ENCODE measurements around the gene SCN8A. TPM values are rescaled to one million over a fixed set of nuclear protein-coding genes. Genes with fewer than 3 reads are reported as not detected.
"Not testable (repeated sequence)": the region's sequence is repeated elsewhere in the genome, so short reads cannot be mapped to it uniquely, and the experiment has no call there.

Gene SCN8A
- total RNA-seq, 4 donors from 2014 or later, result 0.08 to 0.62 (median 0.58) TPM

- 91% methylated on average over 1 of the region's 1 CpG for WGBS
- no peaks in the 10 kb centered on the region for H3K9me3 ChIP-seq
- H3K27ac ChIP-seq, result no peak overlapping the region
- no peak for TF ChIP-seq POLR2AphosphoS5 (IDR thresholded peaks at IDR 0.05)
- TF ChIP-seq POLR2A (IDR thresholded peaks at IDR 0.05), result no peak
- TF ChIP-seq EP300 (IDR thresholded peaks at IDR 0.05), result no peak
- TF ChIP-seq CTCF (IDR thresholded peaks at IDR 0.05), result no peak
- H3K36me3 ChIP-seq, result no peaks in the 10 kb centered on the region
- no peak overlapping the region for H3K4me3 ChIP-seq
- H3K4me1 ChIP-seq, result no peaks in the 10 kb centered on the region
- H3K27me3 ChIP-seq, result no peaks in the 10 kb centered on the region
- no peak for DNase-seq (ENCODE audit: low spot score in 2 of 2)
Observed at GRCh38 chr12:51643951-51644350, 52.9 kb downstream of the SCN8A start.

- not testable (repeated sequence) for H3K27ac ChIP-seq; H3K9me3 ChIP-seq; H3K4me3 ChIP-seq; H3K4me1 ChIP-seq; DNase-seq (ENCODE audit: low spot score in 2 of 2); H3K36me3 ChIP-seq; H3K27me3 ChIP-seq
- 85% methylated on average over 14 of the region's 23 CpGs for WGBS
Observed at GRCh38 chr12:51644691-51645090, 53.7 kb downstream of the SCN8A start.

GRCh38 chr12:51645961-51646360, 54.9 kb downstream of the SCN8A start:
- no peak for TF ChIP-seq EP300 (IDR thresholded peaks at IDR 0.05)
- no peak for TF ChIP-seq POLR2AphosphoS5 (IDR thresholded peaks at IDR 0.05)
- TF ChIP-seq POLR2A (IDR thresholded peaks at IDR 0.05), result no peak
- no peak for TF ChIP-seq CTCF (IDR thresholded peaks at IDR 0.05)
- peaks cover 3% of the 10 kb centered on the region for H3K9me3 ChIP-seq
- WGBS, result 95% methylated on average over 2 of the region's 2 CpGs
- no peak for DNase-seq (ENCODE audit: low spot score in 2 of 2)
- no peaks in the 10 kb centered on the region for H3K4me1 ChIP-seq
- no peak overlapping the region for H3K4me3 ChIP-seq
- H3K36me3 ChIP-seq, result no peaks in the 10 kb centered on the region
- no peaks in the 10 kb centered on the region for H3K27me3 ChIP-seq
- no peak overlapping the region for H3K27ac ChIP-seq

- Histone ChIP-seq H3K27ac (no peak overlapping the region), H3K27me3 (peaks cover 2% of the 10 kb centered on the region), H3K4me3 (no peak overlapping the region), H3K36me3 (no peaks in the 10 kb centered on the region), H3K4me1 (no peaks in the 10 kb centered on the region), H3K9me3 (peaks cover 3% of the 10 kb centered on the region)
- no peak for DNase-seq (ENCODE audit: low spot score in 2 of 2)
- TF ChIP-seq POLR2A (IDR thresholded peaks at IDR 0.05) (no peak), CTCF (IDR thresholded peaks at IDR 0.05) (no peak), EP300 (IDR thresholded peaks at IDR 0.05) (no peak), POLR2AphosphoS5 (IDR thresholded peaks at IDR 0.05) (no peak)
- 71% methylated on average over 4 of the region's 4 CpGs for WGBS
Observed at GRCh38 chr12:51647647-51648046, 56.6 kb downstream of the SCN8A start.

GRCh38 chr12:51653431-51653830, 62.4 kb downstream of the SCN8A start:
- Histone ChIP-seq H3K4me3 (no peak overlapping the region), H3K27me3 (peaks cover 5% of the 10 kb centered on the region), H3K36me3 (no peaks in the 10 kb centered on the region), H3K4me1 (no peaks in the 10 kb centered on the region), H3K9me3 (peaks cover 3% of the 10 kb centered on the region), H3K27ac (no peak overlapping the region)
- no peak for DNase-seq (ENCODE audit: low spot score in 2 of 2)
- no peak for TF ChIP-seq POLR2AphosphoS5 (IDR thresholded peaks at IDR 0.05)
- no peak for TF ChIP-seq CTCF (IDR thresholded peaks at IDR 0.05)
- no peak for TF ChIP-seq POLR2A (IDR thresholded peaks at IDR 0.05)
- TF ChIP-seq EP300 (IDR thresholded peaks at IDR 0.05), result no peak

GRCh38 chr12:51661199-51661598, 70.2 kb downstream of the SCN8A start:
- Histone ChIP-seq H3K4me1 (no peaks in the 10 kb centered on the region), H3K27me3 (no peaks in the 10 kb centered on the region), H3K4me3 (no peak overlapping the region), H3K27ac (no peak overlapping the region), H3K36me3 (no peaks in the 10 kb centered on the region), H3K9me3 (no peaks in the 10 kb centered on the region)
- WGBS, result 86% methylated on average over 3 of the region's 3 CpGs
- DNase-seq (ENCODE audit: low spot score in 2 of 2), result no peak
- no peak for TF ChIP-seq CTCF (IDR thresholded peaks at IDR 0.05)
- TF ChIP-seq POLR2A (IDR thresholded peaks at IDR 0.05), result no peak
- no peak for TF ChIP-seq EP300 (IDR thresholded peaks at IDR 0.05)
- no peak for TF ChIP-seq POLR2AphosphoS5 (IDR thresholded peaks at IDR 0.05)
